B cell (primary cell): ENCODE measurements around the gene UBA7.

ENCODE experiments used
- EZH2 ChIP-seq: IDR thresholded peaks from 2 replicates; pipeline ENCODE4 v1.6.1; 2012; ENCODE audit warnings: borderline replicate concordance, low read depth, mild to moderate bottlenecking, moderate library complexity, low read length; ENCODE audit not compliant: insufficient read depth, poor library complexity, severe bottlenecking
- TF ChIP-seq, protein P1 (sequence below): fragments of 200-600 bp; IDR thresholded peaks from one replicate; pipeline ENCODE4 v1.8.0; 2022; ENCODE audit warnings: antibody characterized with exemption, mild to moderate bottlenecking

- TF ChIP-seq, protein P1, sequence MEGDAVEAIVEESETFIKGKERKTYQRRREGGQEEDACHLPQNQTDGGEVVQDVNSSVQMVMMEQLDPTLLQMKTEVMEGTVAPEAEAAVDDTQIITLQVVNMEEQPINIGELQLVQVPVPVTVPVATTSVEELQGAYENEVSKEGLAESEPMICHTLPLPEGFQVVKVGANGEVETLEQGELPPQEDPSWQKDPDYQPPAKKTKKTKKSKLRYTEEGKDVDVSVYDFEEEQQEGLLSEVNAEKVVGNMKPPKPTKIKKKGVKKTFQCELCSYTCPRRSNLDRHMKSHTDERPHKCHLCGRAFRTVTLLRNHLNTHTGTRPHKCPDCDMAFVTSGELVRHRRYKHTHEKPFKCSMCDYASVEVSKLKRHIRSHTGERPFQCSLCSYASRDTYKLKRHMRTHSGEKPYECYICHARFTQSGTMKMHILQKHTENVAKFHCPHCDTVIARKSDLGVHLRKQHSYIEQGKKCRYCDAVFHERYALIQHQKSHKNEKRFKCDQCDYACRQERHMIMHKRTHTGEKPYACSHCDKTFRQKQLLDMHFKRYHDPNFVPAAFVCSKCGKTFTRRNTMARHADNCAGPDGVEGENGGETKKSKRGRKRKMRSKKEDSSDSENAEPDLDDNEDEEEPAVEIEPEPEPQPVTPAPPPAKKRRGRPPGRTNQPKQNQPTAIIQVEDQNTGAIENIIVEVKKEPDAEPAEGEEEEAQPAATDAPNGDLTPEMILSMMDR = no peak
- TF ChIP-seq EZH2 = no peak
Measured at GRCh38 chr3:49844464-49845183, 30.9 kb upstream of the UBA7 start.
